ENCODE results near the gene RHBDD2.
A peak's percentile ranks its signal among the peaks of the same experiment; 100 is the strongest.
"Not testable (repeated sequence)": the region's sequence is repeated elsewhere in the genome, so short reads cannot be mapped to it uniquely, and the experiment has no call there.

Gene RHBDD2

DNA sequence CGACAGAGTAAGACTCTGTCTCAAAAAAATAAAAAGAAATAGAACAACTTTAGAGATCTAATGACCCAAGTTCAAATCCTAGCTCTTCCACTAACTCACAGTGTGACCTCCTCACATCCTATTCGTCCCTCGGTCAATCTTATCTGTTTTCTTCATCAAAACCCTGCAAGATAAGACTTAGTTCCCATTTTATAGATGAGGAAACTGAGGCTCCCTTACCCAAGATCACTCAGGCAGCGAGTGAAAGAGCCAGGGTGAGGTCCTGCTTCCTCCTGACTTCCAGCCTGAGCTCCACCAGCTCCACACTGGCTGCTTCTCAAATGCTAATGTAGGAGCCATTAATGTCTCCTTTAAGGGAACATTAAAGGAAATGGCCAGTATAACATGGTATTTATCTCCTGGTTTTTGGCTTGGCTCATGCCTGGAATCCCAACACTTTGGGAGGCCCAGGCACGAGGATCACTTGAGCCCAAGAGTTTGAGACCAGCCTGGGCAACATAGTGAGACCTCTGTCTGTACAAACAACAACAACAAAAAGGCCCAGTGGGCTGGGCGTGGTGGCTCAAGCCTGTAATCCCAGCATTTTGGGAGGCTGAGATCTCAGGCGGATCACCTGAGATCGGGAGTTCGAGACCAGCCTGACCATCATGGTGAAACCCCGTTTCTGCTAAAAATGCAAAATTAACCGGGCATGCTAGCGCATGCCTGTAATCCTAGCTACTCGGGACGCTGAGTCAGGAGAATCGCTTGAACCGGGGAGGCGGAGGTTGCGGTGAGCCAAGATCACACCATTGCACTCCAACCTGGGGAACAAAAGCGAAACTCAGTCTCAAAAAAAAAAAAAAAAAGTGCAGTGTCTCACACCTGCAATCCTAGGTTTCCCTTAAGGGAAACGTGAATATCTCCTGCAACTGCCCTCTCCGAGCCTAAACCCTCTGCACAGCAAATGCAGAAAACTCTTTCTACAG is 3.4 kb upstream of the RHBDD2 start:
- Mint-ChIP-seq H3K27ac (no peak overlapping the region), H3K36me3 (no peaks in the 10 kb centered on the region), H3K9me3 (ENCODE audit: low read depth) (no peaks in the 10 kb centered on the region), H3K4me3 (no peak overlapping the region), H3K4me1 (ENCODE audit: low read depth) (peaks cover 29% of the 10 kb centered on the region), H3K27me3 (no peaks in the 10 kb centered on the region)

DNA sequence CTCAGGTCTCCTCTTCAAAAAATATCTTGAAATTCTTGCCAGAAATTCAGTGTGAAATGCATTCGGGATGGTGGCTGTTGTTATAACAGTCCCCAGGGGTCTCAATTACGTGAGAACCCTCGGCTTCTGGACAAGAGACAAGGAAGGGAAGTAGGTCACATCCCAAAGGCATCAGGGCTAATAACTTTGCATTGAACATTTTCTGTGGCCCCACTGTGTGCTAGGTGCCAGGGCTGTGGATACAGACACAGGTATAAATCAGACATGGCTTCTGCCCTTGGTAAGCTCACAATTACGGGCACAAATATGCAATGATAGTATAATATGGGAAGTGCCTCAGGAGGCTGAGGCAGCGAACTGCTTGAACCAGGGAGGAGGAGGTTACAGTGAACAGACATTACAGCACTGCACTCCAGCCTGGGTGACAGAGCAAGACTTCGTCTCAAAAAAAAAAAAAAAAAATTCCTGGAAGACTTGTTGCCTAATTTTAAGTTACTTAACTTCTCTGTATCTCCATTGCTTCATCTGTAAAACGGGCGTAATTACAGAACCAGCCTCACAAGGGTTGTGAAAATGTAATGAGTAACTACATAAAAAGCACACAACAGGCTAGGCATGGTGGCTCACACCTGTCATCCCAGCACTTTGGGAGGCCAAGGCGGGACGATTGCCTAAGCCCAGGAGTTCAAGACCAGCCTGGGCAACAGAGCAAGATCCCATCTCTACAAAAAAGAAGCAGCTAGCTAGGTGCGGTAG is 2.5 kb upstream of the RHBDD2 start:
- no peaks in the 10 kb centered on the region for H3K9me3 Mint-ChIP-seq (ENCODE audit: low read depth)
- H3K27ac Mint-ChIP-seq, result no peak overlapping the region
- no peaks in the 10 kb centered on the region for H3K27me3 Mint-ChIP-seq
- no peaks in the 10 kb centered on the region for H3K36me3 Mint-ChIP-seq
- H3K4me3 Mint-ChIP-seq, result no peak overlapping the region
- H3K4me1 Mint-ChIP-seq (ENCODE audit: low read depth), result peaks cover 33% of the 10 kb centered on the region

DNA sequence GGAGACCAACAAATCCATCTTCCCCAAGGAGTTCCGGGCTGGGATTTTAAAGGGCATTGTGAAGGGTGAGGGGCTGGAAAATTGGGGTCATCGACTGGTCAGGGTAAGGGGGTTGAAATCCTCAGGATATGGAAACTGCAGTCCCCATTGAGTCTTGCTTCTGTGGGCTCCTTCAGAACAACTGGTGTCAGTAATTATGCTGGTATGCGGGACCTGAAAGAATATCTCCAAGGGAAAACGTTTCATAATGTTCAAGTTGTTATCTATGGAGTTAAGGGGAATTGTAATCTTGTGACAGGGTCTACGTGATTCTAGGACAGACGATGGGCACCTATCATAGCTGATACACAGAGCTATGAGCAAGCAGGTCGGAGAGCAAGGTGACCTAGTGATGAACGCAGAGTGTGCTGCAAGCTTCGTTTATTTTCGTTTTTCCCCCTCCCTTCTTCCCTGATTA is 494 bp upstream of the RHBDD2 start:
- Mint-ChIP-seq H3K27me3 (no peaks in the 10 kb centered on the region), H3K27ac (peak overlapping the region; percentile 95), H3K4me1 (ENCODE audit: low read depth) (peaks cover 36% of the 10 kb centered on the region), H3K9me3 (ENCODE audit: low read depth) (no peaks in the 10 kb centered on the region), H3K4me3 (peak overlapping the region; percentile 99), H3K36me3 (peaks cover 6% of the 10 kb centered on the region)

DNA sequence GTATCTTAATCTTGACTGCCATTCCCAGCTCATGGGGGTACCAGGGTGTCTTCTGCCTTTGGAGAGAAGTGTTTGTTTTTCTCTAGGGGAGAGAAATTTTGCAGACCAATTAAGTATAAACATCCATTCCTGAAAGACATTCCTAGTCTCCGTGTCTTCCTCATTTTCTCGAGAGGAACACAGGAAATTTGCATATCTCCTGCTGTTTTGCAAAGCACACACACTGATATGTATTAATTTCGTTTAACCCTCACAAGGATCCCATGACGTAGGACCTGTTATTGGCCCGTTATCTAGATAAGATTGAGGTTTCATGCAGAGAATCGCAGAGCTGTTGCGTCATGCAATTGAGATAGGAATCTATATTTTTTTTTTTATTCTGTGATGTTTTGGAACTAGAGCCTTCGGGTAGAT is 944 bp downstream of the RHBDD2 start:
- Mint-ChIP-seq H3K4me3 (peak overlapping the region; percentile 99), H3K27ac (peak overlapping the region; percentile 91), H3K36me3 (peaks cover 6% of the 10 kb centered on the region), H3K4me1 (ENCODE audit: low read depth) (peaks cover 36% of the 10 kb centered on the region), H3K9me3 (ENCODE audit: low read depth) (no peaks in the 10 kb centered on the region), H3K27me3 (no peaks in the 10 kb centered on the region)

DNA sequence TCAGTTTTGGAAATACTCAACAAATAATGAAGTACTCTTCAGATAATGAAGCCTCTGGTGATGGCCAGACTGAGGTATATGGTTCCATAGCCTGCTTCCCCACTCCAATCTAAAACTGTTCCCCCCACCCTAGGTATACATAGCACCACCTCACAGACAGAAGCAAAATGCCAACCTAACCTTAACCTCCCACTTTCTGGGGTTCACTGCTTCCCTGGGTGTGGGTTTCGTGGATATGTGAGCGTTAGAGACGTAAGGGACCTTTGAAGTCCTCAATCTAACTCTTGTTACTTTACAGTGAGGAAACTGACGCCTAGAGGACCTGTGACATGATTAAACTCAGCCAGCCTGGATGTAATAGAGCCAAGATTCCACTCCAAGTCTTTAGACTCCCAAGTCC is 1.4 kb downstream of the RHBDD2 start:
- H3K4me1 Mint-ChIP-seq (ENCODE audit: low read depth), result peaks cover 36% of the 10 kb centered on the region
- H3K27ac Mint-ChIP-seq, result peak overlapping the region; percentile 91
- no peaks in the 10 kb centered on the region for H3K9me3 Mint-ChIP-seq (ENCODE audit: low read depth)
- peak overlapping the region; percentile 99 for H3K4me3 Mint-ChIP-seq
- no peaks in the 10 kb centered on the region for H3K27me3 Mint-ChIP-seq
- H3K36me3 Mint-ChIP-seq, result peaks cover 6% of the 10 kb centered on the region

DNA sequence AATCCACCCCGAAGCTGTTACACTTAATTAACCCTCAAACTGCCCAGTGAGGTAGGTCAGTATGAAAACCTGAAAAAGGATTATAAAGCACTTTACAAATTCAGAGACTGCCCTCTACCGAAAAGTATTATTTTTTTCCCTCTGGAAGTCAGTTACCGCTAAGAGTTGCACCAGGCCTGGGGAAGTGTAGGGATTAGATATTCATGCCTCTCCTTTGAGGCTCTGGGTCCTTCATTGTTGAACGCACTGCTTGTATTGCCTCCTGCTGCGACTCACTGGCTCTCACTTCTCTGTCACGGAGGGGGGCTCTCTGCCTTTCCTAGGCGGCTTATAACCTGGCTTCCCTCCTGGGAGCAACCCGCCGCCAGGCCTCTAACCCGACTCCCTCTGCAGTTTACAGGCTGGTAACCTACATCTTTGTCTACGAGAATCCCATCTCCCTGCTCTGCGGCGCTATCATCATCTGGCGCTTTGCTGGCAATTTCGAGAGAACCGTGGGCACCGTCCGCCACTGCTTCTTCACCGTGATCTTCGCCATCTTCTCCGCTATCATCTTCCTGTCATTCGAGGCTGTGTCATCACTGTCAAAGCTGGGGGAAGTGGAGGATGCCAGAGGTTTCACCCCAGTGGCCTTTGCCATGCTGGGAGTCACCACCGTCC is 2.7 kb downstream of the RHBDD2 start:
- peaks cover 6% of the 10 kb centered on the region for H3K36me3 Mint-ChIP-seq
- no peak overlapping the region for H3K4me3 Mint-ChIP-seq
- H3K4me1 Mint-ChIP-seq (ENCODE audit: low read depth), result peaks cover 36% of the 10 kb centered on the region
- H3K27ac Mint-ChIP-seq, result no peak overlapping the region
- H3K27me3 Mint-ChIP-seq, result no peaks in the 10 kb centered on the region
- no peaks in the 10 kb centered on the region for H3K9me3 Mint-ChIP-seq (ENCODE audit: low read depth)

DNA sequence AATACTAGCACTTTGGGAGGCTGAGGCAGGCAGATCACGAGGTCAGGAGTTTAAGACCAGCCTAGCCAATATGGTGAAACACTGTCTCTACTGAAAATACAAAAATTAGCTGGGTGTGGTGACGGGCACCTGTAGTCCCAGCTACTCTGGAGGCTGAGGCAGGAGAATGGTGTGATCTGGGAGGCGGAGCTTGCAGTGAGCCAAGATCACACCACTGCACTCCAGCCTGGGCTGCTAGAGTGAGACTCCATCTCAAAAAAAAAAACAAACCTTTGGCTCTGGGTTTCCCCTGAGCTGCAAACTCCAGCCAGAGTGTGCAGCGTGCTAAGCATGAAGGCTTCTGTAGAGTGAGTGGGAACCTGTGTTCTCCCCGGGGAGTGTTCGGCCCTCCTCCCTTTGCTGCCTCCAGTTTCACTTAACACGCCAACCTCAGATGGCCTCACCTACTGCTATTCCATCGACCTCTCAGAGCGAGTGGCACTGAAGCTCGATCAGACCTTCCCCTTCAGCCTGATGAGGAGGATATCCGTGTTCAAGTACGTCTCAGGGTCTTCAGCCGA is 4.5 kb downstream of the RHBDD2 start:
- H3K36me3 Mint-ChIP-seq; H3K27me3 Mint-ChIP-seq; H3K4me3 Mint-ChIP-seq; H3K27ac Mint-ChIP-seq; H3K9me3 Mint-ChIP-seq (ENCODE audit: low read depth): not testable (repeated sequence)
- peaks cover 31% of the 10 kb centered on the region for H3K4me1 Mint-ChIP-seq (ENCODE audit: low read depth)

DNA sequence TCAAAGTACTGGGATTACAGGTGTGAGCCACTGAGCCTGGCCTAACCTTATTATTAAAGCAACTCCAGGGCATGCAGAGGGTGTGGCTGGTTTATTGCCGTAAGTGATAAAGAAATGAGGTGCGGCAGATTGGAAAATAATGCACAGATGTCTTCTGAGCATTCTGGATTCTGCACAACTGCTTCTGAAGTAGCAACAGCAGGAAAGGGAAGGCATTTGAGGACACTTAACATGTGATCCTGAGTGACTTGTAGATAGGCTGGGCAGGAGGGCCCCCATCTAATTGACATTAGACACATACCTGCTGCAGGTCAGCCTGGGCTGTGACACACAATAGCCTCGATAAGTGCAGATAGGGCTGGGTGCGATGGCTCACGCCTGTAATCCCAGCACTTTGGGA is 5.6 kb downstream of the RHBDD2 start:
- Mint-ChIP-seq H3K27ac (no peak overlapping the region), H3K9me3 (ENCODE audit: low read depth) (no peaks in the 10 kb centered on the region), H3K4me3 (no peak overlapping the region), H3K36me3 (peaks cover 6% of the 10 kb centered on the region), H3K4me1 (ENCODE audit: low read depth) (peaks cover 28% of the 10 kb centered on the region), H3K27me3 (no peaks in the 10 kb centered on the region)

DNA sequence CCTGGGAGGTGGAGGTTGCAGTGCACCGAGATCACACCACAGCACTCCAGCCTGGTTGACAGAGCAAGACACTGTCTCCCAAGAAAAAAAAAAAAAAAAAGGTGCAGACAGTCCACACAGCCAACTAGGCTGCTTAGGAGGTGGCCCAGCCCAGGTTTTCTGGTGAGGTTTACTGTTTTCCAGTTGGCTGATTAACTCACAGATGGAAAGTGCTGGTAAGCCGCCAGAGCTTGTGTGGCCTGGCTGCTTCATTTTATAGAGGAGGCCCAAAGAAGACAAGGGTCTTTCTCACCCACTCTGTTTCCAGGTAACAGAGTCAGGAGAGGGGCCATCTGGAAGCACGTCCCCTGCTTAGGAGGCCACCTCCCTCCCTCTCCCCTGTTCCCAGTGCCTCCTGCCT is 6.2 kb downstream of the RHBDD2 start:
- H3K27me3 Mint-ChIP-seq, result no peaks in the 10 kb centered on the region
- peaks cover 27% of the 10 kb centered on the region for H3K4me1 Mint-ChIP-seq (ENCODE audit: low read depth)
- no peaks in the 10 kb centered on the region for H3K9me3 Mint-ChIP-seq (ENCODE audit: low read depth)
- H3K4me3 Mint-ChIP-seq, result no peak overlapping the region
- peaks cover 6% of the 10 kb centered on the region for H3K36me3 Mint-ChIP-seq
- H3K27ac Mint-ChIP-seq, result no peak overlapping the region

DNA sequence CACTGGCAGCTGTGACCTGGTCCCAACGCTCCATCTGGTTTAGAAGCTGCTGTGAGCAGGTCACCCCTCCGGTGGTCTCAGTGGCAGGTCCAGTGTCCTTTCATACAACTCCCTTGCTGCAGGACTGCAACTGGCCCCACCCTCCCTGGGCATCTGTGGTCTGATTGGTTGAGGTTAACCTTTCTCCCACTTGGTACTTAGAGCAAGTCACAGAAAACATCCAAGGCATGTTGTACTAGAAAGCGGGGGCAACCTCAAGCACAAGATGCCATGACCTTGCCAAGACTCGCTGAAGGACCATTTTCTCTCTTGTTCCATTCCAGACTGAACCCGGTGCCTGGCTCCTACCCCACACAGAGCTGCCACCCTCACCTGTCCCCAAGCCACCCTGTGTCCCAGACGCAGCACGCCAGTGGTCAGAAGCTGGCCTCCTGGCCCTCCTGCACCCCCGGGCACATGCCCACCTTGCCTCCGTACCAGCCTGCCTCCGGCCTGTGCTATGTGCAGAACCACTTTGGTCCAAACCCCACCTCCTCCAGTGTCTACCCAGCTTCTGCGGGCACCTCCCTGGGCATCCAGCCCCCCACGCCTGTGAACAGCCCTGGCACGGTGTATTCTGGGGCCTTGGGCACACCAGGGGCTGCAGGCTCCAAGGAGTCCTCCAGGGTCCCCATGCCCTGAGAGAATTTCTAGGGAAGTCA is 9.0 kb downstream of the RHBDD2 start:
- H3K27me3 Mint-ChIP-seq, result no peaks in the 10 kb centered on the region
- peak overlapping the region; percentile 50 for H3K27ac Mint-ChIP-seq
- peaks cover 10% of the 10 kb centered on the region for H3K4me1 Mint-ChIP-seq (ENCODE audit: low read depth)
- H3K36me3 Mint-ChIP-seq, result no peaks in the 10 kb centered on the region
- no peak overlapping the region for H3K4me3 Mint-ChIP-seq
- no peaks in the 10 kb centered on the region for H3K9me3 Mint-ChIP-seq (ENCODE audit: low read depth)

DNA sequence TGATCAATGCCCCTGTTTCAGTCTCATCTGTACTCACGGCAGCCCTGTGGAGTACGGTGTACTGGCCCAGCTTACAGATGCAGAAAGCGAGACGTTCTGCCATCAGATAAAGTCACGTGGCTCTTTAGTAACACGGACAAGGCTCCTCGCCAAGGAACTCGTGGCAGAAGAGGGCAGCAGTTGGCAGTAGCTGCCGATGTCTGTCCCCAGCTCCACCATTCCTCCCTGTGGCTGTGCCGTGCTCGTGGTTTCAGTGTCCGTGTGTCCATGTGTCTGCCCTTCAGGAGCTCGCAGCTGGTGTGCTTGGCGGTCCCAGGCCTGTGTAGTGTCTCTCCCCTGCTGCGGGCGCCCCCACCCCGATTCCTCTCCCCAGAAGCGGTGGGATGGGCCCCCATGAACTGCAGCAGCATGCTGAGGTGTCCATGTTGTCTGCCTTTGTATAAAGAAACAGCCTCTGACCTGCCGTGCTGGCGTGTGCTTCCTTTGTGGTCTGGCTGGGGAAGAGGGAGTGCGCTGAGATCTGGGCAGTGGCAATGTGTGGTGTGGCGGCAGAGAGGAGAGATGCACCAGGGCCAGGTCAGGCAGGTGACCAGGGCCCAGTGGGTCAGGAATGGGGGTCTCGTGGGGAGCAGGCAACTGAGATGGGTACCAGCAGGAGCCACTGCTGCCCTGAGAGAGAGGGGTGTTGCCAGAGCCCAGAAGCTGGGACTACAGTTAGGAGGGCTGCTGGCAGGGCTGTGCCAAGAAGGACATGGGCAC is 9.8 kb downstream of the RHBDD2 start:
- H3K4me1 Mint-ChIP-seq (ENCODE audit: low read depth), result peaks cover 8% of the 10 kb centered on the region
- no peak overlapping the region for H3K4me3 Mint-ChIP-seq
- peak overlapping the region; percentile 4 for H3K27ac Mint-ChIP-seq
- no peaks in the 10 kb centered on the region for H3K36me3 Mint-ChIP-seq
- no peaks in the 10 kb centered on the region for H3K27me3 Mint-ChIP-seq
- H3K9me3 Mint-ChIP-seq (ENCODE audit: low read depth), result no peaks in the 10 kb centered on the region

DNA sequence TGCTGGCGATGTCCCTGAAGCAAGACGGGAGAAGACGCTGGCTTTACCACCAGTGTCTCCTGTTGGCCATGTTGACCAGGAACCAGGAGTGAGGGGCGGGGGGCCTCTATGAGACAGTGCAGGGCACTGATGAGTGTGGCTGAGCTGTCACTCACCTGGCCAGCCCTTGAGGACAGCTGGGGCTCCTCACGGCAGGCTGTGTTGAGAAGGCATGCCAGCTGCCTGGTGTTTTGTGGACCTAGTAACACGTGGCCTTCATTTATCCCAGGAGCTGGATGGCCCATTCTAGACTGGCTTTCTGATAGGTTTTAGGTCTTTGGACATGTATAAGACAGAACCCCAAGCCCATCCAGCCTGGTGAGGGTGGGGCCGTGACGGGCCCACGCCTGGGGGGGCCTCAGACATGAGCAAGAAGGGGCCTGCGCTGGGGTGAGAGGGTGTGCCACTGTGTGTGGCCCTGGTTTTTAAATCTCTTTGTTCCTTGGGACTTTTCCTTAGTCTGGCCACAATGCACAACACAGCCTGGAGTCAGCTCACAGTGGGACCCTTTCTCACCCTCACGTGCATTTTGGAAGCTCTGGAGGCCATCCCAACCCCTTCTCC is 10.5 kb downstream of the RHBDD2 start:
- Mint-ChIP-seq H3K4me3 (no peak overlapping the region), H3K9me3 (ENCODE audit: low read depth) (no peaks in the 10 kb centered on the region), H3K36me3 (no peaks in the 10 kb centered on the region), H3K27ac (no peak overlapping the region), H3K4me1 (ENCODE audit: low read depth) (peaks cover 8% of the 10 kb centered on the region), H3K27me3 (no peaks in the 10 kb centered on the region)

DNA sequence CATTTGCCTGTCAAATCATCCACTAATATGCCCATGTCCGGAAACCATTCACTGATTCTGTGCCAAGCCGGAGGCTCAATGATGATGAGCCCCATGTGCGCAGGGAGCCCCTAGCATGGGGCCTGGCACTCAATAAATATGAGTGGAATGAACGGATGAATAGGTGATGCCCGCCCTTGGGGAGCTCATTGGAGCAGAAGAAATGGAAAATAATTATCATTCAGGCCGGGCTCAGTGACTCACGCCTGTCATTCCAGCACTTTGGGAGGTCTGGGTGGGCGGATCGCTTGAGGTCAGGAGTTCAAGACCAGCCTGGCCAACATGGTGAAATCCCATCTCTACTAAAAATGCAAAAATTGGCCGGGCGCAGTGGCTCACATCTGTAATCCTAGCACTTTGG is 11.0 kb downstream of the RHBDD2 start:
- Mint-ChIP-seq H3K27me3 (no peaks in the 10 kb centered on the region), H3K36me3 (no peaks in the 10 kb centered on the region), H3K27ac (no peak overlapping the region), H3K9me3 (ENCODE audit: low read depth) (no peaks in the 10 kb centered on the region), H3K4me1 (ENCODE audit: low read depth) (peaks cover 8% of the 10 kb centered on the region), H3K4me3 (no peak overlapping the region)

Measured in activated naive CD8-positive, alpha-beta T cell (primary cell).